ENCODE data around the gene TAS2R60. TPM values are rescaled to one million over a fixed set of nuclear protein-coding genes. Genes with fewer than 3 reads are reported as not detected.

Gene TAS2R60
- total RNA-seq, 1 experiment from 2014 or later: not detected

- H2BK15ac ChIP-seq (ENCODE audit: low read depth, low read length): no peak overlapping the region
- peaks cover 7% of the 10 kb centered on the region; the same call in 1 of the 2 replicates for H3K4me1 ChIP-seq (ENCODE audit: insufficient read depth, low read length)
- H3K79me2 ChIP-seq (ENCODE audit: insufficient read depth, low read length): no peaks in the 10 kb centered on the region
- H3K56ac ChIP-seq (ENCODE audit: insufficient read length, low read depth, low read length): no peak overlapping the region
- no peaks in the 10 kb centered on the region for H3K27me3 ChIP-seq (ENCODE audit: insufficient read depth, low read length)
- no peak overlapping the region for H3K14ac ChIP-seq (ENCODE audit: insufficient read depth, low read length)
- no peaks in the 10 kb centered on the region; a peak in 1 of 7 replicates for H3K36me3 Mint-ChIP-seq (ENCODE audit: insufficient read depth in 1 of 3, low read depth in 3 of 3)
- no peaks in the 10 kb centered on the region for H3K9me3 ChIP-seq (ENCODE audit: control insufficient read depth, low read depth, low read length)
- no peak overlapping the region for H3T11ph ChIP-seq (ENCODE audit: low read length)
- no peak overlapping the region for H3K4ac ChIP-seq (ENCODE audit: low read depth, low read length)
- H4K91ac ChIP-seq (ENCODE audit: insufficient read length, low read depth, low read length): no peak overlapping the region
- no CpG with 5 or more reads among the region's 2 CpGs for WGBS (ENCODE audit: extremely low coverage, insufficient read length, low lambda C conversion rate)
- no peaks in the 10 kb centered on the region for H3K79me1 ChIP-seq (ENCODE audit: insufficient read depth, low read depth, low read length, poor library complexity, severe bottlenecking)
- H3K27me3 Mint-ChIP-seq (ENCODE audit: low read depth): no peaks in the 10 kb centered on the region; the same call in 1 of the 2 replicates
- no peak overlapping the region for H3K27ac ChIP-seq (ENCODE audit: insufficient read length, low read depth, low read length)
- peak overlapping the region in 1 of 3 experiments; percentile 20; a peak in 3 of 7 replicates for H3K27ac Mint-ChIP-seq
- H2BK20ac ChIP-seq (ENCODE audit: low read depth, low read length, poor library complexity, severe bottlenecking): no peak overlapping the region
- no peak overlapping the region for H3K18ac ChIP-seq (ENCODE audit: insufficient read length, low read depth, low read length)
- H4K20me1 ChIP-seq (ENCODE audit: control insufficient read depth, insufficient read depth, insufficient read length): no peaks in the 10 kb centered on the region
- no peak overlapping the region for H2BK5ac ChIP-seq (ENCODE audit: insufficient read length, low read length)
- H3K4me2 ChIP-seq (ENCODE audit: insufficient read depth, insufficient read length, low read length): no peak overlapping the region
- H4K5ac ChIP-seq (ENCODE audit: insufficient read length, low read depth, low read length): no peak overlapping the region
- DNase-seq: no peak
- H3K9me3 Mint-ChIP-seq: no peaks in the 10 kb centered on the region
- H2BK120ac ChIP-seq (ENCODE audit: low read depth, low read length, poor library complexity, severe bottlenecking): no peak overlapping the region
- H3K9ac ChIP-seq (ENCODE audit: extremely low read depth, insufficient read length, low read length): no peak overlapping the region
- H4K8ac ChIP-seq (replicated peaks; ENCODE audit: insufficient read length, low read depth, low read length): no peak overlapping the region
- peaks cover 21% of the 10 kb centered on the region in 2 experiments for H3K4me1 Mint-ChIP-seq
- H2BK12ac ChIP-seq (ENCODE audit: insufficient read length, low read depth, low read length): no peak overlapping the region
- H3K23me2 ChIP-seq (ENCODE audit: insufficient read length, low read depth, low read length, poor library complexity, severe bottlenecking): no peaks in the 10 kb centered on the region
- no peak overlapping the region for H3K23ac ChIP-seq (ENCODE audit: insufficient read length, low read depth, low read length)
- H3K4me3 Mint-ChIP-seq: no peak overlapping the region
- H2AK5ac ChIP-seq (ENCODE audit: insufficient read length, low read length): no peak overlapping the region
- no peak for TF ChIP-seq CTCF (conservative IDR thresholded peaks at IDR 0.05)
- H2AFZ ChIP-seq (ENCODE audit: low read length): no peak overlapping the region
Measured at GRCh38 chr7:143435266-143435665, 8.0 kb upstream of the TAS2R60 start.
